Measurements from ENCODE around the gene MRPL24. TPM values are rescaled to one million over a fixed set of nuclear protein-coding genes. Genes with fewer than 3 reads are reported as not detected.

Gene MRPL24
- total RNA-seq, 1 donor from 2014 or later: 46.5 TPM

DNA sequence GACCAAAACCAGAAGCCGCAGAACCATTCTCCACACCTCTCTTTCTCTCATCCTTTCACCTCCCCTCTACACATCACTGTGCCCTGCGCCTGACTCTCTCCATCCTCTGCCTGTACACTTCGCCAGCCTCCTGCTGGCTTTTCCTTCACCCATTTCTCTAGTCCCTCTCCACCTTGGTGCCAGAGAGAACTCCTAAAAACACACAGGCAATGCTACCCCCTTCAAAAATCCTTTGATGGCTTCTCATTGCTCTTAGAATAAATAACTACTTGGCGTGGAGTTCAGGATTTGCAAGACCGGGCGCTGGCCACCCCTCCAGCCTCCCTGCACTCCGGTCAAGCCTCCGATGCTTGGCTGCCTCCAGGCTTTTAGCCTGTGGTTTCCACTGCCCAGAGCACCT, 44.1 kb downstream of the MRPL24 start:
- no peaks in the 10 kb centered on the region for H3K36me3 ChIP-seq (ENCODE audit: insufficient read depth, low read length)
- TF ChIP-seq, protein P1, sequence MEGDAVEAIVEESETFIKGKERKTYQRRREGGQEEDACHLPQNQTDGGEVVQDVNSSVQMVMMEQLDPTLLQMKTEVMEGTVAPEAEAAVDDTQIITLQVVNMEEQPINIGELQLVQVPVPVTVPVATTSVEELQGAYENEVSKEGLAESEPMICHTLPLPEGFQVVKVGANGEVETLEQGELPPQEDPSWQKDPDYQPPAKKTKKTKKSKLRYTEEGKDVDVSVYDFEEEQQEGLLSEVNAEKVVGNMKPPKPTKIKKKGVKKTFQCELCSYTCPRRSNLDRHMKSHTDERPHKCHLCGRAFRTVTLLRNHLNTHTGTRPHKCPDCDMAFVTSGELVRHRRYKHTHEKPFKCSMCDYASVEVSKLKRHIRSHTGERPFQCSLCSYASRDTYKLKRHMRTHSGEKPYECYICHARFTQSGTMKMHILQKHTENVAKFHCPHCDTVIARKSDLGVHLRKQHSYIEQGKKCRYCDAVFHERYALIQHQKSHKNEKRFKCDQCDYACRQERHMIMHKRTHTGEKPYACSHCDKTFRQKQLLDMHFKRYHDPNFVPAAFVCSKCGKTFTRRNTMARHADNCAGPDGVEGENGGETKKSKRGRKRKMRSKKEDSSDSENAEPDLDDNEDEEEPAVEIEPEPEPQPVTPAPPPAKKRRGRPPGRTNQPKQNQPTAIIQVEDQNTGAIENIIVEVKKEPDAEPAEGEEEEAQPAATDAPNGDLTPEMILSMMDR (IDR thresholded peaks at IDR 0.05; ENCODE audit: insufficient read depth, low read depth, low read length): no peak
- no peak for TF ChIP-seq EZH2 (IDR thresholded peaks at IDR 0.05; ENCODE audit: insufficient read depth, low read length)
- H3K9me3 Mint-ChIP-seq (ENCODE audit: unreplicated experiment): peaks cover 3% of the 10 kb centered on the region
- no peak overlapping the region for H3K9ac ChIP-seq (ENCODE audit: low read length)
- H3K27me3 ChIP-seq (ENCODE audit: insufficient read depth, low read length): peaks cover 2% of the 10 kb centered on the region
- H3K27ac ChIP-seq (ENCODE audit: low read depth, low read length): no peak overlapping the region
- H3K4me1 Mint-ChIP-seq (ENCODE audit: low read depth, unreplicated experiment): peaks cover 36% of the 10 kb centered on the region
- no peak overlapping the region for H2AFZ ChIP-seq (ENCODE audit: low read depth, low read length)
- H3K4me2 ChIP-seq (ENCODE audit: low read length): no peak overlapping the region
- no peak overlapping the region for H3K4me3 ChIP-seq (ENCODE audit: insufficient read depth, low read depth, low read length)
- FAIRE-seq (no peak), DNase-seq (ENCODE audit: low read depth) (no peak)
- no peaks in the 10 kb centered on the region for H3K27me3 Mint-ChIP-seq (ENCODE audit: low read depth, unreplicated experiment)
- H3K36me3 Mint-ChIP-seq (ENCODE audit: low read depth, unreplicated experiment): peaks cover 25% of the 10 kb centered on the region
- peaks cover 2% of the 10 kb centered on the region for H3K9me3 ChIP-seq (ENCODE audit: insufficient read depth, low read depth, low read length)
- no peak overlapping the region for H3K27ac Mint-ChIP-seq (ENCODE audit: unreplicated experiment)
- no peak overlapping the region for H3K4me3 Mint-ChIP-seq (ENCODE audit: unreplicated experiment)
- peaks cover 14% of the 10 kb centered on the region for H3K4me1 ChIP-seq (ENCODE audit: insufficient read depth, low read length)
- H3K79me2 ChIP-seq (ENCODE audit: insufficient read depth, low read length): no peaks in the 10 kb centered on the region
- H4K20me1 ChIP-seq (ENCODE audit: insufficient read depth, low read length): no peaks in the 10 kb centered on the region

GRCh38 chr1:156694690-156694962, 46.3 kb downstream of the MRPL24 start:
- FAIRE-seq: no peak
- DNase-seq (ENCODE audit: low read depth): no peak
- Histone ChIP-seq H3K4me1 (ENCODE audit: insufficient read depth, low read length) (peaks cover 22% of the 10 kb centered on the region), H4K20me1 (ENCODE audit: insufficient read depth, low read length) (no peaks in the 10 kb centered on the region), H2AFZ (ENCODE audit: low read depth, low read length) (no peak overlapping the region), H3K27me3 (ENCODE audit: insufficient read depth, low read length) (peaks cover 2% of the 10 kb centered on the region), H3K36me3 (ENCODE audit: insufficient read depth, low read length) (no peaks in the 10 kb centered on the region), H3K27ac (ENCODE audit: low read depth, low read length) (no peak overlapping the region), H3K79me2 (ENCODE audit: insufficient read depth, low read length) (no peaks in the 10 kb centered on the region), H3K4me3 (ENCODE audit: insufficient read depth, low read depth, low read length) (no peak overlapping the region), H3K4me2 (ENCODE audit: low read length) (no peak overlapping the region), H3K9me3 (ENCODE audit: insufficient read depth, low read depth, low read length) (peaks cover 2% of the 10 kb centered on the region), H3K9ac (ENCODE audit: low read length) (no peak overlapping the region)
- Mint-ChIP-seq H3K9me3 (ENCODE audit: unreplicated experiment) (peaks cover 3% of the 10 kb centered on the region), H3K36me3 (ENCODE audit: low read depth, unreplicated experiment) (peaks cover 12% of the 10 kb centered on the region), H3K4me1 (ENCODE audit: low read depth, unreplicated experiment) (peaks cover 46% of the 10 kb centered on the region), H3K27me3 (ENCODE audit: low read depth, unreplicated experiment) (no peaks in the 10 kb centered on the region), H3K4me3 (ENCODE audit: unreplicated experiment) (no peak overlapping the region), H3K27ac (ENCODE audit: unreplicated experiment) (no peak overlapping the region)
- TF ChIP-seq, protein P1 (IDR thresholded peaks at IDR 0.05; ENCODE audit: insufficient read depth, low read depth, low read length): no peak
- no peak for TF ChIP-seq EZH2 (IDR thresholded peaks at IDR 0.05; ENCODE audit: insufficient read depth, low read length)

DNA sequence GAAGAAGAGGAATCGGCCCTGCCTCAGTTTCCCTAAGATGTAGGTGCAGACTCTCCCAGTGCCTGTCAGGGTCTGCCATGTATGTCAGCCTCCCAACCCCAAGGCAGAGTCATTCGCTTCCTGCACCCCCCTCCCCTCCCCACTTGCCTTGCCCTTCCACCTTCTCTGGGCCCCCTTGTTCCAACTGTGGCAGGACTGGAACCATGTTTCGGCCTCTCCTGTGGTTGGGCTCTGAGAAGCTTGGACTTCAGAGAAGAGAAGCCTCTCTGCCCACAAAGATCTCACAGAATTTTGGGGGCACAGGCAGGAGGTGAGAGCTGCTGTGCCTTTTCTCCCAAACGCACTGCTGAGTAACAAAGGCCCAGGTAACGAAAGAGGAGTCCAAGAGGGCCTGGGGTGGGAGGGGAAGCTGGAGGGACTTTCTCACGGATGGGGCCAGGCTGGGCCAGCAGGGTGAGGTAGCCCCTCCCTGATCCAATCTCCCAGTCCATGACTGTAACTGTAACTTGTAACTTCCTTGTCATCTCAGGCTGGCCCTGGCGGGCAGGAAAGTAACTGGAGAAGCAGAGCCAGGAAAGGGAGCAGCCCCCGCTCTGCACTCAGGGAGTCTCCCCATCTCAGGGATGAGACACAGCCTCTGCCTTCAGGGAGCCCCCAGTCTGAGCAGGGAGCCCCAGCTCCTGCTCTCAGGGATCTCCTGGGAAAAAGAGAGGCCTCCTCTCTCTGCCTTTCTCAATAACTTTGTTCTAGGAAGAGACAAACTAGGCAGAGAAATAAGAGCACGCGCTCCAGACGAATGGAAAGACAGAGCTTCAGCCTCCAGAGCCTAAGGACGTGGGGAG, 46.8 kb downstream of the MRPL24 start:
- peaks cover 25% of the 10 kb centered on the region for H3K4me1 ChIP-seq (ENCODE audit: insufficient read depth, low read length)
- peaks cover 10% of the 10 kb centered on the region for H3K36me3 Mint-ChIP-seq (ENCODE audit: low read depth, unreplicated experiment)
- no peaks in the 10 kb centered on the region for H3K36me3 ChIP-seq (ENCODE audit: insufficient read depth, low read length)
- peak overlapping the region; percentile 78 for H3K27ac Mint-ChIP-seq (ENCODE audit: unreplicated experiment)
- H3K27ac ChIP-seq (ENCODE audit: low read depth, low read length): no peak overlapping the region
- no peak for DNase-seq (ENCODE audit: low read depth)
- H3K9me3 ChIP-seq (ENCODE audit: insufficient read depth, low read depth, low read length): no peaks in the 10 kb centered on the region
- H2AFZ ChIP-seq (ENCODE audit: low read depth, low read length): no peak overlapping the region
- TF ChIP-seq EZH2 (IDR thresholded peaks at IDR 0.05; ENCODE audit: insufficient read depth, low read length): no peak
- TF ChIP-seq, protein P1 (IDR thresholded peaks at IDR 0.05; ENCODE audit: insufficient read depth, low read depth, low read length): no peak
- H3K4me3 ChIP-seq (ENCODE audit: insufficient read depth, low read depth, low read length): no peak overlapping the region
- peaks cover 3% of the 10 kb centered on the region for H3K9me3 Mint-ChIP-seq (ENCODE audit: unreplicated experiment)
- H3K27me3 ChIP-seq (ENCODE audit: insufficient read depth, low read length): peaks cover 2% of the 10 kb centered on the region
- no peak for FAIRE-seq
- H3K4me2 ChIP-seq (ENCODE audit: low read length): no peak overlapping the region
- no peaks in the 10 kb centered on the region for H3K27me3 Mint-ChIP-seq (ENCODE audit: low read depth, unreplicated experiment)
- H3K4me1 Mint-ChIP-seq (ENCODE audit: low read depth, unreplicated experiment): peaks cover 48% of the 10 kb centered on the region
- no peak overlapping the region for H3K9ac ChIP-seq (ENCODE audit: low read length)
- no peak overlapping the region for H3K4me3 Mint-ChIP-seq (ENCODE audit: unreplicated experiment)
- H3K79me2 ChIP-seq (ENCODE audit: insufficient read depth, low read length): no peaks in the 10 kb centered on the region
- H4K20me1 ChIP-seq (ENCODE audit: insufficient read depth, low read length): no peaks in the 10 kb centered on the region
